Common myeloid progenitor, CD34-positive (primary cell): ENCODE data around the gene MAP4.
A peak's percentile ranks its signal among the peaks of the same experiment; 100 is the strongest.
"Not testable (repeated sequence)": the region's sequence is repeated elsewhere in the genome, so short reads cannot be mapped to it uniquely, and the experiment has no call there.

Experiments
- CTCF ChIA-PET: fragments of 350-600 bp; sonication (Branson Sonifier 250); formaldehyde crosslinking; loops from one replicate; lab custom pipeline; 2021; ENCODE audit warnings: antibody characterized with exemption; lab: Charles Lee
- POLR2A ChIA-PET: fragments of 350-600 bp; sonication (Branson Sonifier 250); formaldehyde crosslinking; loops from one replicate; lab custom pipeline; 2021; ENCODE audit warnings: antibody characterized with exemption; lab: Charles Lee
- DNase-seq, 3 donors: peaks; one replicate each; pipeline versions ENCODE4 v3.0.0 to v3.0.0-alpha.2; 2013
- H3K27ac ChIP-seq, 2 experiments: 1 replicate in 1 of 2; 2 replicates in 1 of 2; pipeline ENCODE4 v1.7.0; 2013; ENCODE audit warnings: inconsistent platforms in 2 of 2, low read length in 2 of 2, mild to moderate bottlenecking in 2 of 2, low read depth in 1 of 2, moderate library complexity in 1 of 2; ENCODE audit not compliant: severe bottlenecking in 2 of 2, insufficient read depth in 1 of 2, poor library complexity in 1 of 2
- H3K27me3 ChIP-seq, 5 experiments: replicated peaks in 2 of 5; 1 replicate in 3 of 5; 2 replicates in 2 of 5; pipeline versions ENCODE4 v1.6.1 to v1.7.0; 2013; ENCODE audit warnings: low read length in 4 of 5, mild to moderate bottlenecking in 2 of 5, moderate library complexity in 2 of 5, inconsistent platforms in 1 of 5; ENCODE audit not compliant: insufficient read depth in 5 of 5, control insufficient read depth in 4 of 5
- H3K36me3 ChIP-seq, 4 experiments: 1 replicate in 2 of 4; 2 replicates in 2 of 4; pipeline versions ENCODE4 v1.6.1 to v1.7.0; 2013; ENCODE audit warnings: low read length in 3 of 4, control low read depth in 1 of 4, mild to moderate bottlenecking in 1 of 4; ENCODE audit not compliant: control insufficient read depth in 4 of 4, insufficient read depth in 4 of 4
- H3K4me1 ChIP-seq, 4 experiments: 1 replicate in 3 of 4; 2 replicates in 1 of 4; pipeline versions ENCODE4 v1.6.1 to v1.7.1; 2013; ENCODE audit warnings: low read length in 3 of 4, mild to moderate bottlenecking in 3 of 4, control low read depth in 1 of 4, inconsistent platforms in 1 of 4, moderate library complexity in 1 of 4; ENCODE audit not compliant: control insufficient read depth in 4 of 4, insufficient read depth in 4 of 4; ENCODE audit errors: control extremely low read depth in 1 of 4
- H3K4me3 ChIP-seq, 7 experiments: 1 replicate in 4 of 7; 2 replicates in 3 of 7; pipeline versions ENCODE4 v1.5.1 to v1.7.0; 2013; ENCODE audit warnings: mild to moderate bottlenecking in 7 of 7, low read length in 6 of 7, moderate library complexity in 6 of 7, inconsistent platforms in 2 of 7, low read depth in 2 of 7, control low read depth in 1 of 7; ENCODE audit not compliant: insufficient read depth in 4 of 7, control insufficient read depth in 1 of 7; ENCODE audit errors: extremely low read depth in 1 of 7
- H3K9me3 ChIP-seq, 5 experiments: 1 replicate in 4 of 5; 2 replicates in 1 of 5; pipeline versions ENCODE4 v1.6.1 to v1.7.1; 2013; ENCODE audit warnings: low read length in 4 of 5, mild to moderate bottlenecking in 2 of 5, inconsistent platforms in 1 of 5, low read depth in 1 of 5, moderate library complexity in 1 of 5; ENCODE audit not compliant: control insufficient read depth in 4 of 5, insufficient read depth in 2 of 5; ENCODE audit errors: control extremely low read depth in 1 of 5
- WGBS: methylation state at CpG from one replicate; pipeline ENCODE4 v1.1.5; 2013; ENCODE audit not compliant: insufficient coverage; 5-methylcytosine and 5-hydroxymethylcytosine counted together

MAP4 gene

GRCh38 chr3:47841786-47842349, 174.3 kb downstream of the MAP4 start:
- Histone ChIP-seq H3K36me3 (peaks cover 28 to 90% (median 71%) of the 10 kb centered on the region in 4 experiments), H3K27ac (no peak overlapping the region), H3K4me1 (no peaks in the 10 kb centered on the region), H3K9me3 (no peaks in the 10 kb centered on the region), H3K4me3 (no peak overlapping the region), H3K27me3 (no peaks in the 10 kb centered on the region)
- no peak for DNase-seq
- ChIA-PET POLR2A (no interaction called here), CTCF (interaction anchor here (2.0 kb wide), 1 partner anchor 8 kb away, joined by 7 read pairs; no protein-coding TSS in a partner anchor)
- 97% methylated on average over 5 of the region's 7 CpGs for WGBS

GRCh38 chr3:47838503-47838902, 177.7 kb downstream of the MAP4 start:
- 100% methylated on average over 4 of the region's 5 CpGs for WGBS
- peaks cover 26 to 80% (median 55%) of the 10 kb centered on the region in 4 experiments for H3K36me3 ChIP-seq

GRCh38 chr3:47836986-47837385, 179.2 kb downstream of the MAP4 start:
- CTCF ChIA-PET = interaction anchor here (0.5 to 6.0 kb wide), 15 partner anchors 12 to 321 kb away, joined by 3 to 42 read pairs (median 5); no protein-coding TSS in a partner anchor
- Histone ChIP-seq H3K36me3 (peaks cover 19 to 79% (median 55%) of the 10 kb centered on the region in 4 experiments), H3K27ac (no peak overlapping the region), H3K9me3 (no peaks in the 10 kb centered on the region), H3K4me3 (no peak overlapping the region), H3K4me1 (no peaks in the 10 kb centered on the region), H3K27me3 (no peaks in the 10 kb centered on the region)
- DNase-seq = no peak
- WGBS = 99% methylated on average over 7 of the region's 7 CpGs
- POLR2A ChIA-PET = interaction anchor here (1.5 kb wide), 1 partner anchor 12 kb away, joined by 9 read pairs; no protein-coding TSS in a partner anchor

More at GRCh38 chr3:47838503-47838902, 177.7 kb downstream of the MAP4 start:
- ChIA-PET CTCF (interaction anchor here (0.6 to 6.0 kb wide), 14 partner anchors 9 to 319 kb away, joined by 3 to 42 read pairs (median 4); no protein-coding TSS in a partner anchor), POLR2A (no interaction called here)
- no peaks in the 10 kb centered on the region for H3K9me3 ChIP-seq
- no peak overlapping the region for H3K4me3 ChIP-seq
- H3K27ac ChIP-seq = no peak overlapping the region
- H3K4me1 ChIP-seq = no peaks in the 10 kb centered on the region
- DNase-seq = no peak
- H3K27me3 ChIP-seq = no peaks in the 10 kb centered on the region

GRCh38 chr3:47829482-47829881, 186.7 kb downstream of the MAP4 start:
- peak; percentile 26 to 47 (median 44) for DNase-seq
- CTCF ChIA-PET = interaction anchor here (1.8 kb wide), 1 partner anchor 9 kb away, joined by 5 read pairs; no protein-coding TSS in a partner anchor
- peaks cover 9 to 59% (median 44%) of the 10 kb centered on the region in 4 experiments for H3K36me3 ChIP-seq
- POLR2A ChIA-PET, H3K27ac ChIP-seq, H3K27me3 ChIP-seq, H3K4me3 ChIP-seq, H3K9me3 ChIP-seq: not testable (repeated sequence)
- peaks cover 0 to 16% (median 14%) of the 10 kb centered on the region in 4 experiments for H3K4me1 ChIP-seq
- 53% methylated on average over 8 of the region's 9 CpGs for WGBS

GRCh38 chr3:47825590-47825989, 190.6 kb downstream of the MAP4 start:
- peak overlapping the region; percentile 18 to 85 for H3K27ac ChIP-seq
- peak overlapping the region; percentile 58 to 93 (median 85) for H3K4me3 ChIP-seq
- H3K9me3 ChIP-seq = no peaks in the 10 kb centered on the region
- ChIA-PET POLR2A (interaction anchor here (0.7 to 2.1 kb wide), 3 partner anchors 11 to 848 kb away, joined by 3 to 9 read pairs (median 3); no protein-coding TSS in a partner anchor), CTCF (interaction anchor here (0.6 to 4.2 kb wide), 16 partner anchors 9 to 404 kb away, joined by 3 to 42 read pairs (median 4); no protein-coding TSS in a partner anchor)
- H3K27me3 ChIP-seq = no peaks in the 10 kb centered on the region
- peaks cover 0 to 33% (median 24%) of the 10 kb centered on the region in 4 experiments for H3K36me3 ChIP-seq
- WGBS = 45% methylated on average over 6 of the region's 7 CpGs
- H3K4me1 ChIP-seq = peaks cover 0 to 21% (median 18%) of the 10 kb centered on the region in 4 experiments
- peak in 1 of 3 donors; percentile 8 for DNase-seq

- Histone ChIP-seq H3K27me3 (no peaks in the 10 kb centered on the region), H3K27ac (peak overlapping the region; percentile 18 to 85), H3K4me3 (peak overlapping the region; percentile 58 to 93 (median 85)), H3K4me1 (peaks cover 0 to 21% (median 18%) of the 10 kb centered on the region in 4 experiments), H3K9me3 (no peaks in the 10 kb centered on the region), H3K36me3 (peaks cover 0 to 35% (median 25%) of the 10 kb centered on the region in 4 experiments)
- ChIA-PET CTCF (interaction anchor here (0.6 to 4.2 kb wide), 22 partner anchors 8 to 403 kb away, joined by 3 to 42 read pairs (median 4); no protein-coding TSS in a partner anchor), POLR2A (interaction anchor here (0.5 to 2.1 kb wide), 5 partner anchors 12 to 1701 kb away, joined by 3 to 9 read pairs (median 3); no protein-coding TSS in a partner anchor)
- WGBS = 3% methylated on average over 62 of the region's 77 CpGs
- peak; percentile 80 to 86 (median 84) for DNase-seq
Measured at GRCh38 chr3:47824541-47825473, 191.4 kb downstream of the MAP4 start.
